ENCODE results near the gene IL1B. TPM values are rescaled to one million over a fixed set of nuclear protein-coding genes. Genes with fewer than 3 reads are reported as not detected.
"Not testable (repeated sequence)": the region's sequence is repeated elsewhere in the genome, so short reads cannot be mapped to it uniquely, and the experiment has no call there.

The IL1B gene
- polyA plus RNA-seq, 1 donor: 0.76 TPM

GRCh38 chr2:112849956-112850355 lies 13.4 kb upstream of the IL1B start:
- no peak for DNase-seq

- no peak for DNase-seq
These were observed 12.3 kb upstream of the IL1B start for GRCh38 chr2:112848833-112849232.

- DNase-seq: no peak
These were observed 9.5 kb upstream of the IL1B start for GRCh38 chr2:112846031-112846430.

GRCh38 chr2:112843836-112844235 lies 7.3 kb upstream of the IL1B start:
- DNase-seq: no peak

GRCh38 chr2:112843288-112843687 lies 6.7 kb upstream of the IL1B start:
- DNase-seq: no peak

- DNase-seq: no peak
These were observed 4.9 kb upstream of the IL1B start for GRCh38 chr2:112841295-112842044.

GRCh38 chr2:112840068-112840445 lies 3.5 kb upstream of the IL1B start:
- DNase-seq: no peak

- no peak for DNase-seq
These were observed 3.0 kb upstream of the IL1B start for GRCh38 chr2:112839407-112840067.

- DNase-seq: no peak
These were observed 417 bp downstream of the IL1B start for GRCh38 chr2:112836163-112836560.

- DNase-seq: no peak
These were observed 930 bp downstream of the IL1B start for GRCh38 chr2:112835536-112836162.

- no peak for DNase-seq
These were observed 1.5 kb downstream of the IL1B start for GRCh38 chr2:112835061-112835501.

GRCh38 chr2:112834396-112835037 lies 2.1 kb downstream of the IL1B start:
- no peak for DNase-seq

GRCh38 chr2:112833976-112834375 lies 2.6 kb downstream of the IL1B start:
- DNase-seq: no peak

- not testable (repeated sequence) for DNase-seq
These were observed 3.0 kb downstream of the IL1B start for GRCh38 chr2:112833639-112833931.

- no peak for DNase-seq
These were observed 3.5 kb downstream of the IL1B start for GRCh38 chr2:112832841-112833638.

- no peak for DNase-seq
These were observed 4.4 kb downstream of the IL1B start for GRCh38 chr2:112831946-112832840.

GRCh38 chr2:112831513-112831845 lies 5.1 kb downstream of the IL1B start:
- no peak for DNase-seq

- DNase-seq: no peak
These were observed 5.7 kb downstream of the IL1B start for GRCh38 chr2:112830682-112831512.

- no peak for DNase-seq
These were observed 6.5 kb downstream of the IL1B start for GRCh38 chr2:112829961-112830681.

Data from hindlimb muscle (tissue), 1 donor.